ENCODE data around the gene OCA2. TPM values are rescaled to one million over a fixed set of nuclear protein-coding genes. Genes with fewer than 3 reads are reported as not detected.

OCA2 gene
- total RNA-seq, 2 donors from 2014 or later: not detected

GRCh38 chr15:28025413-28025812 lies 73.7 kb downstream of the OCA2 start:
- no peak for TF ChIP-seq POLR2A (IDR thresholded peaks at IDR 0.05)
- TF ChIP-seq, protein P1, sequence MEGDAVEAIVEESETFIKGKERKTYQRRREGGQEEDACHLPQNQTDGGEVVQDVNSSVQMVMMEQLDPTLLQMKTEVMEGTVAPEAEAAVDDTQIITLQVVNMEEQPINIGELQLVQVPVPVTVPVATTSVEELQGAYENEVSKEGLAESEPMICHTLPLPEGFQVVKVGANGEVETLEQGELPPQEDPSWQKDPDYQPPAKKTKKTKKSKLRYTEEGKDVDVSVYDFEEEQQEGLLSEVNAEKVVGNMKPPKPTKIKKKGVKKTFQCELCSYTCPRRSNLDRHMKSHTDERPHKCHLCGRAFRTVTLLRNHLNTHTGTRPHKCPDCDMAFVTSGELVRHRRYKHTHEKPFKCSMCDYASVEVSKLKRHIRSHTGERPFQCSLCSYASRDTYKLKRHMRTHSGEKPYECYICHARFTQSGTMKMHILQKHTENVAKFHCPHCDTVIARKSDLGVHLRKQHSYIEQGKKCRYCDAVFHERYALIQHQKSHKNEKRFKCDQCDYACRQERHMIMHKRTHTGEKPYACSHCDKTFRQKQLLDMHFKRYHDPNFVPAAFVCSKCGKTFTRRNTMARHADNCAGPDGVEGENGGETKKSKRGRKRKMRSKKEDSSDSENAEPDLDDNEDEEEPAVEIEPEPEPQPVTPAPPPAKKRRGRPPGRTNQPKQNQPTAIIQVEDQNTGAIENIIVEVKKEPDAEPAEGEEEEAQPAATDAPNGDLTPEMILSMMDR (IDR thresholded peaks at IDR 0.05): no peak
- H3K4me1 ChIP-seq: peaks cover 9% of the 10 kb centered on the region
- 81% methylated on average over 7 of the region's 7 CpGs for WGBS, 2 donors
- no peak overlapping the region for H3K4me3 ChIP-seq
- no peak for ATAC-seq
- H3K9me3 ChIP-seq: no peaks in the 10 kb centered on the region
- no peak for DNase-seq
- no peaks in the 10 kb centered on the region for H3K27me3 ChIP-seq
- H3K27ac ChIP-seq: no peak overlapping the region
- intact Hi-C loops (cut with DNase I): no loop called here
- H3K36me3 ChIP-seq (replicated peaks in 1 of 2; ENCODE audit: insufficient read depth in 1 of 2, low read depth in 2 of 2): no peaks in the 10 kb centered on the region

DNA sequence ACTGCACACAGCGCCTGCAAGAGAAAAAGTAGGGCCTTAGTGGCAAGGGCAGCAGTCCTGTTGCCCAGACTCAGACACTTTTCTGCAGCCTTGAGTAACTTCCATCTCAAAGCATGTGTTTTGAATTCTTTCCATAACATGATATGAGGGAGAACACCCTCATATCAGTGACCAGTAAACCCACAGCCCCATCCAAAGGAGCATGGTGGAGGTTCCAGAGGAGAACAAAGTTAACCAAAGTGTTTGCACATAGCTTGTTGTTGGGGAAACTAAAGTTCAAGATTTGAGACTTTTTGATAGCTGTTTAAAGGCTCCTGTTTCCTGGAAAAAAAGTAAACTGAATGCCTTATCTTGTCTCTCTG lies 74.2 kb downstream of the OCA2 start:
- Histone ChIP-seq H3K27me3 (no peaks in the 10 kb centered on the region), H3K4me3 (no peak overlapping the region), H3K36me3 (replicated peaks in 1 of 2; ENCODE audit: insufficient read depth in 1 of 2, low read depth in 2 of 2) (no peaks in the 10 kb centered on the region), H3K4me1 (peaks cover 9% of the 10 kb centered on the region), H3K9me3 (no peaks in the 10 kb centered on the region), H3K27ac (no peak overlapping the region)
- ATAC-seq (no peak), DNase-seq (no peak)
- no peak for TF ChIP-seq POLR2A (IDR thresholded peaks at IDR 0.05)
- TF ChIP-seq, protein P1 (IDR thresholded peaks at IDR 0.05): no peak
- WGBS, 2 donors: 89% methylated on average over 1 of the region's 1 CpG; no CpG with 5 or more reads in 1 of the 2 donors
- intact Hi-C loops (cut with DNase I): no loop called here

GRCh38 chr15:28023933-28024888 lies 74.9 kb downstream of the OCA2 start:
- intact Hi-C loops (cut with DNase I): no loop called here
- DNase-seq (no peak), ATAC-seq (no peak)
- 54 to 68% methylated on average over 8 to 18 of the region's 19 CpGs for WGBS, 2 donors
- Histone ChIP-seq H3K27ac (no peak overlapping the region), H3K36me3 (replicated peaks in 1 of 2; ENCODE audit: insufficient read depth in 1 of 2, low read depth in 2 of 2) (no peaks in the 10 kb centered on the region), H3K4me3 (no peak overlapping the region), H3K27me3 (no peaks in the 10 kb centered on the region), H3K4me1 (peaks cover 9% of the 10 kb centered on the region), H3K9me3 (no peaks in the 10 kb centered on the region)
- TF ChIP-seq POLR2A (IDR thresholded peaks at IDR 0.05): no peak

- intact Hi-C loops (cut with DNase I): no loop called here
- no peaks in the 10 kb centered on the region for H3K27me3 ChIP-seq
- TF ChIP-seq, protein P1 (IDR thresholded peaks at IDR 0.05): no peak
- no peak for TF ChIP-seq POLR2A (IDR thresholded peaks at IDR 0.05)
- H3K27ac ChIP-seq: no peak overlapping the region
- 90 to 94% methylated on average over 7 to 8 of the region's 8 CpGs for WGBS, 2 donors
- H3K36me3 ChIP-seq (replicated peaks in 1 of 2; ENCODE audit: insufficient read depth in 1 of 2, low read depth in 2 of 2): no peaks in the 10 kb centered on the region
- H3K9me3 ChIP-seq: no peaks in the 10 kb centered on the region
- no peak for DNase-seq
- ATAC-seq: no peak
- peaks cover 9% of the 10 kb centered on the region for H3K4me1 ChIP-seq
- no peak overlapping the region for H3K4me3 ChIP-seq
Measured at GRCh38 chr15:28023422-28023821, 75.7 kb downstream of the OCA2 start.

GRCh38 chr15:28022961-28023360 lies 76.2 kb downstream of the OCA2 start:
- DNase-seq: no peak
- H3K4me3 ChIP-seq: no peak overlapping the region
- no peak for TF ChIP-seq POLR2A (IDR thresholded peaks at IDR 0.05)
- TF ChIP-seq, protein P1 (IDR thresholded peaks at IDR 0.05): no peak
- intact Hi-C loops (cut with DNase I): no loop called here
- no peaks in the 10 kb centered on the region for H3K9me3 ChIP-seq
- H3K27ac ChIP-seq: no peak overlapping the region
- peaks cover 9% of the 10 kb centered on the region for H3K4me1 ChIP-seq
- ATAC-seq: no peak
- H3K36me3 ChIP-seq (replicated peaks in 1 of 2; ENCODE audit: insufficient read depth in 1 of 2, low read depth in 2 of 2): no peaks in the 10 kb centered on the region
- WGBS, 2 donors: 76 to 78% methylated on average over 2 of the region's 2 CpGs
- no peaks in the 10 kb centered on the region for H3K27me3 ChIP-seq
